Neural cell (in vitro differentiated cells): ENCODE data around the gene TPP1. TPM values are rescaled to one million over a fixed set of nuclear protein-coding genes. Genes with fewer than 3 reads are reported as not detected.

ENCODE experiments used
- H2AFZ ChIP-seq: fragments of 200-600, 300-800 bp; sonication (generic), shearing (Covaris generic); 2 replicates; pipeline ENCODE4 v1.6.0; 2014; ENCODE audit warnings: low read depth, mild to moderate bottlenecking, antibody characterized with exemption, low read length, moderate library complexity
- H3F3A ChIP-seq: fragments of 200-600 bp; shearing (Covaris generic); 2 replicates; pipeline ENCODE4 v1.6.1; 2016; ENCODE audit warnings: mild to moderate bottlenecking, moderate library complexity, mixed read lengths, antibody characterized with exemption, low read length; ENCODE audit not compliant: insufficient read depth, poor library complexity, severe bottlenecking
- H3K27ac ChIP-seq: fragments of 200-600, 300-800 bp; sonication (generic), shearing (Covaris generic); 2 replicates; pipeline ENCODE4 v1.5.1; 2014; ENCODE audit warnings: mild to moderate bottlenecking, low read length, moderate library complexity
- H3K27me3 ChIP-seq: fragments of 300-800, 200-600 bp; sonication (generic), shearing (Covaris generic); 2 replicates; pipeline ENCODE4 v1.6.0; 2014; ENCODE audit warnings: mild to moderate bottlenecking, low read depth, low read length, moderate library complexity; ENCODE audit not compliant: insufficient read depth
- H3K36me3 ChIP-seq: fragments of 300-800, 200-600 bp; sonication (generic), shearing (Covaris generic); 2 replicates; pipeline ENCODE4 v1.5.1; 2014; ENCODE audit warnings: mild to moderate bottlenecking, antibody characterized with exemption, low read length, moderate library complexity; ENCODE audit not compliant: insufficient read depth
- H3K4me2 ChIP-seq: fragments of 300-800, 200-600 bp; sonication (generic), shearing (Covaris generic); 2 replicates; pipeline ENCODE4 v1.6.0; 2014; ENCODE audit warnings: mild to moderate bottlenecking, low read length
- H3K4me3 ChIP-seq: fragments of 300-800, 200-600 bp; sonication (generic), shearing (Covaris generic); 2 replicates; pipeline ENCODE4 v1.5.1; 2014; ENCODE audit warnings: mild to moderate bottlenecking, low read length, moderate library complexity
- H3K79me2 ChIP-seq: fragments of 200-600 bp; shearing (Covaris generic); replicated peaks from 2 replicates; pipeline ENCODE4 v1.6.0; 2014; ENCODE audit warnings: mild to moderate bottlenecking, low read length, moderate library complexity; ENCODE audit not compliant: insufficient read depth
- H3K9ac ChIP-seq: fragments of 300-800, 200-600 bp; sonication (generic), shearing (Covaris generic); 2 replicates; pipeline ENCODE4 v1.6.1; 2016; ENCODE audit warnings: mild to moderate bottlenecking, low read length, mixed read lengths
- H3K9me2 ChIP-seq: fragments of 200-600 bp; shearing (Covaris generic); 2 replicates; pipeline ENCODE4 v1.6.1; 2016; ENCODE audit warnings: mild to moderate bottlenecking, low read length, mixed read lengths; ENCODE audit not compliant: insufficient read depth
- H3K9me3 ChIP-seq: fragments of 200-600, 300-800 bp; sonication (generic), shearing (Covaris generic); 2 replicates; pipeline ENCODE4 v1.6.1; 2016; ENCODE audit warnings: mild to moderate bottlenecking, mixed run types, low read length, moderate library complexity, mixed read lengths
- H4K20me1 ChIP-seq: fragments of 200-600 bp; shearing (Covaris generic); 2 replicates; pipeline ENCODE4 v1.6.1; 2016; ENCODE audit warnings: mild to moderate bottlenecking, mixed run types; ENCODE audit not compliant: insufficient read depth
- EP300 ChIP-seq: fragments of 450-650 bp; conservative IDR thresholded peaks from 2 replicates; pipeline ENCODE4 v1.6.1; 2014; ENCODE audit warnings: antibody characterized with exemption, mild to moderate bottlenecking, moderate library complexity; ENCODE audit not compliant: poor library complexity, severe bottlenecking
- EZH2 ChIP-seq: fragments of 200-600, 300-800 bp; shearing (Covaris generic), sonication (generic); IDR thresholded peaks from 2 replicates; pipeline ENCODE4 v1.6.1; 2014; ENCODE audit warnings: antibody characterized with exemption, low read length, borderline replicate concordance, mild to moderate bottlenecking; ENCODE audit not compliant: insufficient read depth, poor library complexity, severe bottlenecking
- MXI1 ChIP-seq: fragments of 450-650 bp; conservative IDR thresholded peaks from 2 replicates; pipeline ENCODE4 v1.6.1; 2014; ENCODE audit warnings: antibody characterized with exemption, mild to moderate bottlenecking; ENCODE audit not compliant: poor library complexity, severe bottlenecking
- POLR2AphosphoS5 ChIP-seq: IDR thresholded peaks from 2 replicates; pipeline ENCODE4 v1.6.1; 2012
- RAD21 ChIP-seq: fragments of 450-650 bp; conservative IDR thresholded peaks from 2 replicates; pipeline ENCODE4 v1.6.1; 2014; ENCODE audit warnings: antibody characterized with exemption, mild to moderate bottlenecking, moderate library complexity
- SMC3 ChIP-seq: fragments of 450-650 bp; conservative IDR thresholded peaks from 2 replicates; pipeline ENCODE4 v1.6.1; 2014; ENCODE audit warnings: antibody characterized with exemption, mild to moderate bottlenecking, moderate library complexity; ENCODE audit not compliant: poor library complexity
- TAF1 ChIP-seq: IDR thresholded peaks from 2 replicates; pipeline ENCODE4 v1.6.1; 2012; ENCODE audit warnings: low read depth
- polyA plus RNA-seq: library from polyadenylated mRNA; depleted of rRNA; stranded (reverse); fragments of >200 nt; gene quantifications from 2 replicates; pipeline ENCODE4 v1.2.3, GENCODE V29; 2014
- TF ChIP-seq, protein P1 (sequence below): fragments of 450-650 bp; IDR thresholded peaks from 2 replicates; pipeline ENCODE4 v1.5.1; 2014; ENCODE audit warnings: antibody characterized with exemption, mild to moderate bottlenecking, moderate library complexity; ENCODE audit not compliant: poor library complexity, severe bottlenecking
- TF ChIP-seq, protein P2 (sequence below): IDR thresholded peaks from 2 replicates; pipeline ENCODE4 v1.6.1; 2012; ENCODE audit warnings: borderline replicate concordance

The TPP1 gene
- polyA plus RNA-seq, 1 donor from 2014 or later = 3.8 TPM

DNA sequence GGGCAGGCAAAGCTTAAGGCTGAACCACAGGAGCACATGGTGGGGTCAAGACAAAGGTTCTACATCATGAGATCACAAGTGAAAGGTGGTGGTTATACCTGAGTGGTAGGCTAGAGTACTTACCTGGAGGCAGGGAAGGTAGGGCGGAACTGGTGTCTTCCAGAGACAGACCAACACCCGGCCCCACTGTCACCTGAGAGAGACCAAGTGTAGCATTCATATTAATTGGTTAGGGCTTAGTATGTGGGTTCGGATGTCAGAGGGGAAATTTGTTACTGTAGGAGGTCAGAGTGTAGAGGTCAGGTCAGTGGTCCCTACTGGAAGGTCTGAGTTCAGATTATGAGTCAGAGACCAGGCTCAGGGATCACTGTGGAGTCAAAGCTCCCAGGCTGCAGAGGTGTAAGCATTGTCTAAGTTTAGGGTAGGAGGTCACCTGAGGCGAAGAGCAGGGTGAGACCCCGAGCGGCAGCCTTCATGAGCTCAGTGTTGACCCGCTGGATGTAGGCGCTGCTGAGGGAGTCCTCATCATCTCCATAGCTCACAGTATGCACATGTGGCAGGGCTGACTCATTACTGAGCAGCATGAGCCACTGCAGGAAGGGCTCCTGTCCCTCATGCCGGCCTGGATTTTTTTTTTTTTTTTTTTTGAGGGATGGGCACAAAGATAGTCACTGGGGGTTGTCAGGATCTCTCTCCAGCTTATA is 3.2 kb downstream of the TPP1 start:
- no peaks in the 10 kb centered on the region for H3K36me3 ChIP-seq
- no peaks in the 10 kb centered on the region for H3K9me3 ChIP-seq
- no peak overlapping the region for H2AFZ ChIP-seq
- no peaks in the 10 kb centered on the region for H4K20me1 ChIP-seq
- no peak overlapping the region for H3K4me3 ChIP-seq
- TF ChIP-seq POLR2AphosphoS5 (no peak), MXI1 (no peak), TAF1 (no peak), EZH2 (no peak), EP300 (no peak), RAD21 (no peak), SMC3 (no peak)
- TF ChIP-seq, protein P1, sequence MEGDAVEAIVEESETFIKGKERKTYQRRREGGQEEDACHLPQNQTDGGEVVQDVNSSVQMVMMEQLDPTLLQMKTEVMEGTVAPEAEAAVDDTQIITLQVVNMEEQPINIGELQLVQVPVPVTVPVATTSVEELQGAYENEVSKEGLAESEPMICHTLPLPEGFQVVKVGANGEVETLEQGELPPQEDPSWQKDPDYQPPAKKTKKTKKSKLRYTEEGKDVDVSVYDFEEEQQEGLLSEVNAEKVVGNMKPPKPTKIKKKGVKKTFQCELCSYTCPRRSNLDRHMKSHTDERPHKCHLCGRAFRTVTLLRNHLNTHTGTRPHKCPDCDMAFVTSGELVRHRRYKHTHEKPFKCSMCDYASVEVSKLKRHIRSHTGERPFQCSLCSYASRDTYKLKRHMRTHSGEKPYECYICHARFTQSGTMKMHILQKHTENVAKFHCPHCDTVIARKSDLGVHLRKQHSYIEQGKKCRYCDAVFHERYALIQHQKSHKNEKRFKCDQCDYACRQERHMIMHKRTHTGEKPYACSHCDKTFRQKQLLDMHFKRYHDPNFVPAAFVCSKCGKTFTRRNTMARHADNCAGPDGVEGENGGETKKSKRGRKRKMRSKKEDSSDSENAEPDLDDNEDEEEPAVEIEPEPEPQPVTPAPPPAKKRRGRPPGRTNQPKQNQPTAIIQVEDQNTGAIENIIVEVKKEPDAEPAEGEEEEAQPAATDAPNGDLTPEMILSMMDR = no peak
- H3K9me2 ChIP-seq = no peaks in the 10 kb centered on the region
- H3K79me2 ChIP-seq = peaks cover 3% of the 10 kb centered on the region
- no peak overlapping the region for H3K4me2 ChIP-seq
- peaks cover 4% of the 10 kb centered on the region for H3F3A ChIP-seq
- no peak overlapping the region for H3K27ac ChIP-seq
- no peak overlapping the region for H3K9ac ChIP-seq
- H3K27me3 ChIP-seq = no peaks in the 10 kb centered on the region

DNA sequence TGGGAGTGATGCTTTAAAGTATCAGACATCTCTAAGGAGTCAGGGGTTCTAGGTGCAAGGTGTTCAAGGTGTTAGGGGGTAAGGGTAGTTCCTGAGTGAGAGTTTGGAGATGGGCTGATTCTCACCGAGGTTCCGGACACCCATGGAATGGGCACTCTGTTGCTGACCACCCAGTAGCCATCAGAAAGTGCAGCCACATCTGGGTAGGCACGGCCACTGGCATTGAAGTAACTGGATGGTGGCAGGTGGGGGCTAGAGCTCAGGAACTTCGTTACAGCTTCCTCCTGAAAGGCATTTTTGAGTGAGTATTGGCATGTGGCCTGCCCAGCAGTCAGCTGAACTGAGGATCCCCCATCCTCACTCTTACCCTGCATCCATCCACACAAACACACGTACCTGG is 4.2 kb downstream of the TPP1 start:
- H3K9ac ChIP-seq = no peak overlapping the region
- no peaks in the 10 kb centered on the region for H3K9me2 ChIP-seq
- H3K27ac ChIP-seq = no peak overlapping the region
- no peak overlapping the region for H3K4me2 ChIP-seq
- no peak overlapping the region for H3K4me3 ChIP-seq
- H3K27me3 ChIP-seq = no peaks in the 10 kb centered on the region
- H4K20me1 ChIP-seq = no peaks in the 10 kb centered on the region
- peaks cover 4% of the 10 kb centered on the region for H3F3A ChIP-seq
- H3K9me3 ChIP-seq = no peaks in the 10 kb centered on the region
- no peak overlapping the region for H2AFZ ChIP-seq
- peaks cover 7% of the 10 kb centered on the region for H3K79me2 ChIP-seq
- TF ChIP-seq, protein P1 = no peak
- TF ChIP-seq EP300 (no peak), SMC3 (no peak), POLR2AphosphoS5 (no peak), EZH2 (no peak), RAD21 (no peak), TAF1 (no peak), MXI1 (no peak)
- TF ChIP-seq, protein P2, sequence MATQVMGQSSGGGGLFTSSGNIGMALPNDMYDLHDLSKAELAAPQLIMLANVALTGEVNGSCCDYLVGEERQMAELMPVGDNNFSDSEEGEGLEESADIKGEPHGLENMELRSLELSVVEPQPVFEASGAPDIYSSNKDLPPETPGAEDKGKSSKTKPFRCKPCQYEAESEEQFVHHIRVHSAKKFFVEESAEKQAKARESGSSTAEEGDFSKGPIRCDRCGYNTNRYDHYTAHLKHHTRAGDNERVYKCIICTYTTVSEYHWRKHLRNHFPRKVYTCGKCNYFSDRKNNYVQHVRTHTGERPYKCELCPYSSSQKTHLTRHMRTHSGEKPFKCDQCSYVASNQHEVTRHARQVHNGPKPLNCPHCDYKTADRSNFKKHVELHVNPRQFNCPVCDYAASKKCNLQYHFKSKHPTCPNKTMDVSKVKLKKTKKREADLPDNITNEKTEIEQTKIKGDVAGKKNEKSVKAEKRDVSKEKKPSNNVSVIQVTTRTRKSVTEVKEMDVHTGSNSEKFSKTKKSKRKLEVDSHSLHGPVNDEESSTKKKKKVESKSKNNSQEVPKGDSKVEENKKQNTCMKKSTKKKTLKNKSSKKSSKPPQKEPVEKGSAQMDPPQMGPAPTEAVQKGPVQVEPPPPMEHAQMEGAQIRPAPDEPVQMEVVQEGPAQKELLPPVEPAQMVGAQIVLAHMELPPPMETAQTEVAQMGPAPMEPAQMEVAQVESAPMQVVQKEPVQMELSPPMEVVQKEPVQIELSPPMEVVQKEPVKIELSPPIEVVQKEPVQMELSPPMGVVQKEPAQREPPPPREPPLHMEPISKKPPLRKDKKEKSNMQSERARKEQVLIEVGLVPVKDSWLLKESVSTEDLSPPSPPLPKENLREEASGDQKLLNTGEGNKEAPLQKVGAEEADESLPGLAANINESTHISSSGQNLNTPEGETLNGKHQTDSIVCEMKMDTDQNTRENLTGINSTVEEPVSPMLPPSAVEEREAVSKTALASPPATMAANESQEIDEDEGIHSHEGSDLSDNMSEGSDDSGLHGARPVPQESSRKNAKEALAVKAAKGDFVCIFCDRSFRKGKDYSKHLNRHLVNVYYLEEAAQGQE = no peak
- H3K36me3 ChIP-seq = no peaks in the 10 kb centered on the region
